Endothelial cell of umbilical vein (primary cell): Measurements from ENCODE around the gene FBXL2. TPM values are rescaled to one million over a fixed set of nuclear protein-coding genes. Genes with fewer than 3 reads are reported as not detected.

Experiments used
- BruUV-seq: library from RNA; stranded (reverse); fragments of 400-500 nt; replicated peaks from 2 replicates; lab custom pipeline; 2021; lab: Mats Ljungman, UMichigan
- CTCF ChIA-PET: fragments of 300-600, 350-600 bp; sonication (Branson Sonifier 250); formaldehyde crosslinking; loops from one replicate; lab custom pipeline; 2021; ENCODE audit warnings: antibody characterized with exemption, inconsistent platforms; lab: Charles Lee
- POLR2A ChIA-PET: fragments of 300-600, 350-600 bp; sonication (Branson Sonifier 250); formaldehyde crosslinking; loops from one replicate; lab custom pipeline; 2021; ENCODE audit warnings: antibody characterized with exemption, inconsistent platforms; lab: Charles Lee
- DNase-seq: peaks from one replicate; pipeline ENCODE4 v3.0.0-alpha.2; 2011; ENCODE audit warnings: low read depth, low spot score
- FAIRE-seq: peaks from 2 replicates; lab custom pipeline; 2011; peaks lifted over from hg19 to GRCh38; lab: Jason Lieb, UNC
- H2AFZ ChIP-seq: 2 replicates; pipeline ENCODE4 v1.6.0; 2012; ENCODE audit warnings: low read depth, low read length, control low read depth, inconsistent platforms
- H3K27ac ChIP-seq: 2 replicates; pipeline ENCODE4 v1.5.1; 2011; ENCODE audit warnings: low read depth, mild to moderate bottlenecking, control low read depth, low read length, moderate library complexity; ENCODE audit not compliant: insufficient read depth
- H3K27me3 ChIP-seq, 2 experiments: 2 replicates each; pipeline versions ENCODE4 v1.6.0 to v1.6.1; 2011; ENCODE audit warnings: low read length in 2 of 2, mixed read lengths in 1 of 2; ENCODE audit not compliant: control insufficient read depth in 2 of 2, insufficient read depth in 2 of 2
- H3K36me3 ChIP-seq, 2 experiments: 2 replicates in 1 of 2; 3 replicates in 1 of 2; pipeline ENCODE4 v1.5.1; 2011; ENCODE audit warnings: low read length in 2 of 2, mild to moderate bottlenecking in 1 of 2, moderate library complexity in 1 of 2; ENCODE audit not compliant: control insufficient read depth in 2 of 2, insufficient read depth in 2 of 2; ENCODE audit errors: extremely low read depth in 1 of 2
- H3K4me1 ChIP-seq: 3 replicates; pipeline ENCODE4 v1.5.1; 2011; ENCODE audit warnings: mild to moderate bottlenecking, low read length; ENCODE audit not compliant: control insufficient read depth, insufficient read depth; ENCODE audit errors: extremely low read depth
- H3K4me2 ChIP-seq: 2 replicates; pipeline ENCODE4 v1.6.1; 2011; ENCODE audit warnings: low read length, control low read depth, mixed read lengths; ENCODE audit not compliant: insufficient read depth
- H3K4me3 ChIP-seq, 3 experiments: fragments of 200-600 bp in 1 of 3; sonication (generic), shearing (Covaris generic) in 1 of 3; replicated peaks in 1 of 3; 2 replicates each; pipeline ENCODE4 v1.5.1; 2011 to 2016; ENCODE audit warnings: control low read depth in 3 of 3, low read length in 3 of 3, mild to moderate bottlenecking in 2 of 3, inconsistent platforms in 1 of 3, low read depth in 1 of 3, moderate library complexity in 1 of 3; ENCODE audit not compliant: insufficient read depth in 1 of 3
- H3K79me2 ChIP-seq: 2 replicates; pipeline ENCODE4 v1.6.0; 2012; ENCODE audit warnings: low read length, inconsistent platforms; ENCODE audit not compliant: control insufficient read depth, insufficient read depth
- H3K9ac ChIP-seq: replicated peaks from 2 replicates; pipeline ENCODE3; 2011; ENCODE audit warnings: low read length, control low read depth; ENCODE audit not compliant: insufficient read depth; ENCODE audit errors: extremely low read depth
- H3K9me1 ChIP-seq: replicated peaks from 3 replicates; pipeline ENCODE4 v1.6.0; 2011; ENCODE audit warnings: mild to moderate bottlenecking, low read length; ENCODE audit not compliant: control insufficient read depth, insufficient read depth; ENCODE audit errors: extremely low read depth
- H3K9me3 ChIP-seq: replicated peaks from 2 replicates; pipeline ENCODE4 v1.5.1; 2012; ENCODE audit warnings: low read length, inconsistent platforms; ENCODE audit not compliant: control insufficient read depth, insufficient read depth
- H4K20me1 ChIP-seq: replicated peaks from 2 replicates; pipeline ENCODE3; 2011; ENCODE audit warnings: mild to moderate bottlenecking, low read length; ENCODE audit not compliant: control insufficient read depth, insufficient read depth; ENCODE audit errors: extremely low read depth
- CTCF ChIP-seq, 2 donors: IDR thresholded peaks; 1 replicate in 1 of 2; 2 replicates in 1 of 2; pipeline ENCODE4 v1.5.1; 2011; ENCODE audit warnings: low read length in 2 of 2, mild to moderate bottlenecking in 2 of 2, moderate library complexity in 2 of 2, control low read depth in 1 of 2, inconsistent platforms in 1 of 2, low read depth in 1 of 2; ENCODE audit not compliant: insufficient read depth in 1 of 2; ENCODE audit errors: extremely low read depth in 1 of 2
- EZH2 ChIP-seq: IDR thresholded peaks from 2 replicates; pipeline ENCODE4 v1.6.1; 2012; ENCODE audit warnings: borderline replicate concordance, low read depth, mild to moderate bottlenecking, moderate library complexity, low read length, inconsistent platforms; ENCODE audit not compliant: severe bottlenecking
- FOS ChIP-seq: IDR thresholded peaks from 2 replicates; pipeline ENCODE4 v1.6.1; 2011; ENCODE audit warnings: mild to moderate bottlenecking, low read length, moderate library complexity, borderline replicate concordance; ENCODE audit not compliant: insufficient read depth
- GATA2 ChIP-seq: IDR thresholded peaks from 2 replicates; pipeline ENCODE4 v1.7.0; 2011; ENCODE audit warnings: low read depth, mild to moderate bottlenecking, moderate library complexity, mixed read lengths, low read length; ENCODE audit not compliant: insufficient read length, insufficient read depth
- JUN ChIP-seq: IDR thresholded peaks from 2 replicates; pipeline ENCODE4 v1.6.1; 2011; ENCODE audit warnings: borderline replicate concordance, low read depth; ENCODE audit not compliant: insufficient read length, insufficient read depth
- MAX ChIP-seq: IDR thresholded peaks from 2 replicates; pipeline ENCODE4 v1.6.1; 2011; ENCODE audit not compliant: insufficient read depth, insufficient read length
- MYC ChIP-seq: IDR thresholded peaks from one replicate; pipeline ENCODE4 v1.6.1; 2011; ENCODE audit warnings: mild to moderate bottlenecking, low read depth, low read length
- POLR2A ChIP-seq: IDR thresholded peaks from 2 replicates; pipeline ENCODE4 v1.6.1; 2012; ENCODE audit warnings: low read depth, mild to moderate bottlenecking, control low read depth, low read length
- POLR2AphosphoS5 ChIP-seq: IDR thresholded peaks from 2 replicates; pipeline ENCODE4 v1.6.1; 2012; ENCODE audit warnings: low read depth, mild to moderate bottlenecking, control low read depth, low read length, moderate library complexity; ENCODE audit not compliant: insufficient read depth
- dilution Hi-C: fragments of 300-500 bp; cut with MboI; formaldehyde crosslinking; loops from one replicate; pipeline ENCODE4 v1.15.0; 2019; ENCODE audit warnings: low sequenced_read_pairs; ENCODE audit not compliant: extremely low pct_ligation_motif_present
- intact Hi-C: fragments of 100-400 bp; cut with micrococcal nuclease; formaldehyde crosslinking; loops from one replicate; pipeline ENCODE4 v1.10.0; 2022
- polyA plus RNA-seq, 4 experiments: library from polyadenylated mRNA; depleted of rRNA in 3 of 4; stranded (reverse) in 3 of 4; unstranded in 1 of 4; fragments of >200 nt; gene quantifications; 2 replicates each; pipeline versions ENCODE4 v1.2.1 to v1.2.3, GENCODE V29; 2011 to 2012; ENCODE audit warnings: missing spikeins in 1 of 4
- total RNA-seq: library from RNA; stranded (reverse); gene quantifications from 2 replicates; pipeline ENCODE4 v1.2.3, GENCODE V29; 2021

FBXL2 gene
- total and polyA plus RNA-seq, 2 donors (not counting 3 experiments of a cell fraction or from before 2014, with no cell fraction given) = 21.7 to 44.7 TPM

- Histone ChIP-seq H3K36me3 (no peaks in the 10 kb centered on the region), H3K9me1 (no peaks in the 10 kb centered on the region), H3K9me3 (no peaks in the 10 kb centered on the region), H3K9ac (no peak overlapping the region), H3K27me3 (peaks cover 19 to 21% of the 10 kb centered on the region in 2 experiments), H3K4me1 (no peaks in the 10 kb centered on the region), H3K79me2 (no peaks in the 10 kb centered on the region), H2AFZ (no peak overlapping the region), H3K27ac (no peak overlapping the region), H3K4me3 (no peak overlapping the region), H4K20me1 (no peaks in the 10 kb centered on the region), H3K4me2 (no peak overlapping the region)
- no TSS peak for BruUV-seq
- TF ChIP-seq EZH2 (no peak), MYC (no peak), CTCF (IDR thresholded peaks at IDR 0.05; ENCODE audit: extremely low read depth in 1 of 2, insufficient read depth in 1 of 2, low read depth in 1 of 2, low read length in 2 of 2) (no peak), JUN (no peak), GATA2 (no peak), FOS (no peak), POLR2AphosphoS5 (no peak), MAX (no peak), POLR2A (no peak)
- dilution Hi-C loops (no loop called here), intact Hi-C loops (no loop called here)
- no peak for DNase-seq
- CTCF ChIA-PET = no interaction called here
- POLR2A ChIA-PET = no interaction called here
- FAIRE-seq = no peak
These were observed 48.2 kb upstream of the FBXL2 start for GRCh38 chr3:33229066-33229465.
